Stimulated activated CD4-positive, alpha-beta T cell treated with anti-CD3 and anti-CD28 coated beads, TNF-alpha, amount 100 ng/mL, for 1 hour (primary cell): ENCODE data around the gene LRRC73.
A peak's percentile ranks its signal among the peaks of the same experiment; 100 is the strongest.
"Not testable (repeated sequence)": the region's sequence is repeated elsewhere in the genome, so short reads cannot be mapped to it uniquely, and the experiment has no call there.

Experiments used
- DNase-seq, 3 donors: peaks; one replicate each; pipeline ENCODE4 v3.0.0-alpha.2; 2020; ENCODE audit warnings: low read depth in 3 of 3, low spot score in 1 of 3

LRRC73 gene

DNA sequence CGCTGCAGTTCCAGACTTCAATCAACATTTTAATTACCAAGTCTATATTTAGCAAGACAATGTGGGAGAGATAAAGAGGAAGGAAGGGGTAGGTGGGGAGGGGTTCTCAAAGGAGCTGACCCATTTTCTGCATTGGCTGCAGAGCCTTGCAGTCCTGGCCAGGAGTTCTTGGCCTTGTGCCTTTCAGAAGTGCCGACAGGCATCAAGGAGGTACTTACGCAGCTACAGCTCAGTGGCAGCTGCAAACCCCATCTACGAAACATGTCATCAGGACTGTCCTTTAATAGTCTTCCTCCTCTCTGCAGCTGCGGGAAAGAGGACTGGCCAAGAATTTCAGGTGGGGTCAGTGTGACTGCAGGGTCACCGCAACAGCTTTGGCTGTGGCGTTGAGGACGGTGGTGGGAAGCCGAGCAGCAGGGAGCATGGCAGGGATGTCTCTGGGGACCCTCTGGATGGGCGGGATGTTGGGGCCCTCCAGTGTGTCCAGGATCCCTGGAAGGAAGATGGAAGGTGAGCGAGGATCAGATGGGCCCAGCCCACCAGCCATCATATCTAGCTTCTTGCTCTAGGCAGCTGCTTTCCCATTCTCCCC lies 1.8 kb upstream of the LRRC73 start:
- DNase-seq: no peak

GRCh38 chr6:43510827-43511163 lies 649 bp upstream of the LRRC73 start:
- DNase-seq: no peak

GRCh38 chr6:43509142-43509983 lies 783 bp downstream of the LRRC73 start:
- no peak for DNase-seq

DNA sequence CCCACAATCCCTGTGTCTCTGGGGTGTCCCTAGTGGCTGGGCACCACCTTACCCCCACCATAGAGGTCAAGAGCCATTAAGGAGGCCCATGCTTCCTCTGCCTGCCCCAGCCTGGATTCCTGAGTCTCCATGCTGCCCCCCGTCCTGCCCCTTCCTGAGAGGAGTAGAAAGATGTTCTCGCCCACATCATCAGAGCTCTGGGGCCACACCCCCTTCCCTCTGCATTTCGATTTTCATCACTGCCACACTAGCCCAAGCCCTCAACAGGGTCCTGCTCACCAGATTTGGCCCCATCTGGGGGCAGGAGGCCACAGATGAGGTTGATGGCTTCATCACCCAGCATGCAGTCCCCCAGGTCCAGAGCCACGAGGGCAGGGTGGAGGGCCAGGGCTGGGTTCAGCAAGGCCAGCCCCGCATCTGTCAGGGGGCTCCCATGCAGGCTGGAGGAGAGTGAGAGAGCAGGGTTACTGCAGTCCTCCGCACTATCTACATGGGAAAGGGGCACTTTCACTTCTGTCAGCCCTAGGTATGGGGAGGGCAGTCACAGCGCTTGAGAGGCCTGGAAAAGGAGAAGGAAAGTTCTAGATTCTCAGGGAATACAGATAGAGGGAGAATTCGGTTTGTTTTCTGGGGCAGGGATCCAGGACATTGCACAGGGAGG lies 1.5 kb downstream of the LRRC73 start:
- DNase-seq: no peak

DNA sequence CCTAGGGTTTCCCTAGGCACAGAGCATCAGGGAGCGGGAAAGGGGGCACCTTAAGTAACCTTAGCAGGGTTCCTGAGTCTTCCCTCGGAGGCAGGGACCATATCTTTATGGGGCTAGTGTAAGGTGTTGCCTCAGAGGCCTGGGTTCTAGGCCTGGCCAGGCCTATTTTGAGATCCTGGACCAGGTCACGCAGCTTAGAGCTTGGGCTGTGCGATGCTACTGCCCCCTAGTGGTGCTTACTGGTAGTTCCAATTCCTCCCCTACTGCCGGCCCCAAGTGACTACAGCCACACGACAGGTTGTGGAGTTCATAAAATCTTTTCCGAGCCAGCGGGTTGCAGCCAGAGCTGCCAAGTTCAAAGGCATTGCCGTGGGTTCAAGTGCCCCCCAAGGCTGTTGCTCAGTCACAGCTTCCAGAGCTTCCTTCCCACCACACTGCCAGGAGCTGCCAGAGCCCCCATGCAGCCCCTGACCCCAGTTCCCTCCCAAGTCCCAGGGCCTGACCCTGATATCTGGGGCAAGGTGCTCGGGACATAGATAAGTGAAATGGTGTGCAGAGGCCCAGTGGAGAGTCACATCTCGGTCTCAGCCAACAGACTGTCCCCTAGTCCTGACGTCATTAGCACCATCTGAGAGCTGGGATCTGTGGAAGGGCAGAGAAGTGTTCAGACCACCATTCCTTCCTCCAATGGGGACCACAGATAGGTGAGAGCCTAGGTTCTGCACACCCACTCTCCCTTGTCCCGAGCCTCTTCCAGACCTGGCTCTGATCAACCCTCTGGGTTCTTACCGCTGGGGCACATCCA lies 3.3 kb downstream of the LRRC73 start:
- DNase-seq: peak; percentile 42 to 65 (median 55)

DNA sequence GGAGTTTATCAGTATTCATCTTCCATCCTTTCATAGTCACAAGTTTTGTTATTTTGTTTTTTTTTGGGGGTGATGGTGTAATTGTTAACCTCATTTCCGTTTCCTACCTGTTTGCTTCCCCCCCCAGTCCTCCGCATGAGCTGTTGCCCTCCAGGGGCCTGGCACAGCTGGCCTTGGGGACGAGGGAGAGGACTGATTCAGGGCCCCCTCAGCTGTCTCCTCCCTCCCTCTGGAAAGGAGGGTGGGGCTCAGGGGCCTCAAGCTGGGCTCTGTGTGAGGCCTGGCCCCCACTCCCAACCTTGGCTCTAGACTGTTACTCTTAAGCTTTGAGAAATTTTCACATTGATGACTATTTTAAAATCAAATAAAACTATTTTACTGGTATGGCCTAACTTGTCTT lies 4.0 kb downstream of the LRRC73 start:
- DNase-seq: no peak

GRCh38 chr6:43505718-43506117 lies 4.4 kb downstream of the LRRC73 start:
- DNase-seq: no peak

DNA sequence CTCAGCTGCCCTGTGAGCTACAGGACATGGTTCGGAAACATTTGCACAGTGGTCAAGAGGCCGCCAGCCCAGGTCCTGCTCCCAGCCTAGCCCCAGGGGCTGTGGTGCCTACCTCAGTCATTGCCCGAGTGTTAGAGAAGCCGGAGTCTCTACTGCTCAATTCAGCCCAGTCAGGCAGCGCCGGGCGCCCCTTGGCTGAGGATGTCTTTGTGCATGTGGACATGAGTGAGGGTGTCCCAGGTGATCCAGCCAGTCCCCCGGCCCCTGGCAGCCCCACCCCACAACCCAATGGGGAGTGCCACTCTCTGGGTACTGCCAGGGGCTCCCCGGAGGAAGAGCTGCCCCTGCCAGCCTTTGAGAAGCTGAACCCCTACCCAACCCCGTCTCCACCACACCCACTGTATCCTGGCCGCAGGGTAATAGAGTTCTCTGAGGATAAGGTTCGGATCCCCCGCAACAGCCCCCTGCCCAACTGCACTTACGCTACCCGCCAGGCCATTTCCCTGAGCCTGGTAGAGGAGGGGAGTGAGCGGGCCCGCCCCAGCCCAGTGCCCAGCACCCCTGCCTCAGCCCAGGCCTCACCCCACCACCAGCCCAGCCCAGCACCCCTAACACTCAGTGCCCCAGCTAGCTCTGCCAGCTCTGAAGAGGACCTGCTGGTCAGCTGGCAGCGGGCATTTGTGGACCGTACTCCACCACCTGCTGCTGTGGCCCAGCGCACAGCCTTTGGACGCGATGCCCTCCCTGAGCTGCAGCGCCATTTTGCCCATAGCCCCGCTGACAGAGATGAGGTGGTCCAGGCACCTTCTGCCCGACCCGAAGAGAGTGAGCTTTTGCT lies 5.2 kb downstream of the LRRC73 start:
- no peak for DNase-seq

GRCh38 chr6:43503443-43503842 lies 6.7 kb downstream of the LRRC73 start:
- DNase-seq: no peak

GRCh38 chr6:43502666-43503065 lies 7.5 kb downstream of the LRRC73 start:
- no peak for DNase-seq

DNA sequence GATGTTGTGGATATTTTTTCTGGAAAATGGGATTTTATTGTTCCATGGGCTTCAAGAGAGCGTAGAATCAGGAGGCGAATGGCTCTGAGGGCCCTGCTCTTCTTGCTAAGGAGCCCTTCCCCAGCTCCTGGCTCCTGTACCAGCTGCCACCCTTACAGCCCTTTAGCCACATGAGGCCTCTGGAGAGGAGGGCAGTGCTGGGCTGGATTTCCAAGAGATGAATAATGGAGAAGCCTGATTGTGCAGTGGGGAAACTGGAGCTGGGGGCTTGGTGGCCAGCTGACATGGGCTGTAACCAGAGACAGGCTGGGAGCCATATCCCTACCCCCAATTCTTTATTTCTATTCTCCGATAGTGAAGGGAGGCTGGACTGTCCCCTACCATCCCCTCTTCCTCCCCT lies 9.2 kb downstream of the LRRC73 start:
- DNase-seq: no peak

DNA sequence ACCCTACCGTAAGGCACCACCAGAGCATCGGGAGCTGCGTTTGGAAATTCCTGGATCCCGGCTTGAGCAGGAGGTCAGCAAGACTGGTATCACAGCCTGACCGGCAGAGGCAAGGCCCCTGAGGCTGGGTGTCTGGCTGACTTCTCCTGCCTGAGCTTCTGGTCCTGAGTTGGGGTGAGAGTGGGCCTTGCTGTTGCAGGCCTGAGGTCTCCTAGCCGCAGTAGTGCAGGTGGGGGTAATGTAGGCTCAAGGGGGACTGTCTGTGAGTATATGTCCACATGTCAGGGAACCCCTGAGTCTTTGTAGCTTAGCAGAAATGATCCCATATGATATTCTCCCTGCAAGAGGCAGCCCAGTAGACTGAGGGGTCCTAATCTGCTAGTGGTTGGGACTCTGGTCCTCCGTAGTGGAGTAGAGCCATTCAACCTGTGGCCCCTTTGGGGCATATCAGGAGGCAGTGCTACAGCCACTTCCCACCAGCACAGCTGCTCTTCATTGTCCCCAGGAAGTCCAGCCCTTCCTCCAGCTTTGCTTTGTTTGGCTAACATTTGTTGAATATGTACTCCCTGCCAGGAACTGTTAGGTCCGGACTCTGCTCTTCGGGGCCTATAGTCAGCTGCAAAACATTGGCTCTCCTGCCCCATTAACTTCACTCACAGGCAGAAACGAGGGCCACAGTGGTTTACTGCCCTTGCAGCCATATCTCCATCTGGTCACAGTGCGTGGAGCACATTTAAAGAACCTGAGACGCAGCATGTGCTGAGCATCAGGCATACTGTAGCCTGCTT lies 10.9 kb downstream of the LRRC73 start:
- no peak for DNase-seq

DNA sequence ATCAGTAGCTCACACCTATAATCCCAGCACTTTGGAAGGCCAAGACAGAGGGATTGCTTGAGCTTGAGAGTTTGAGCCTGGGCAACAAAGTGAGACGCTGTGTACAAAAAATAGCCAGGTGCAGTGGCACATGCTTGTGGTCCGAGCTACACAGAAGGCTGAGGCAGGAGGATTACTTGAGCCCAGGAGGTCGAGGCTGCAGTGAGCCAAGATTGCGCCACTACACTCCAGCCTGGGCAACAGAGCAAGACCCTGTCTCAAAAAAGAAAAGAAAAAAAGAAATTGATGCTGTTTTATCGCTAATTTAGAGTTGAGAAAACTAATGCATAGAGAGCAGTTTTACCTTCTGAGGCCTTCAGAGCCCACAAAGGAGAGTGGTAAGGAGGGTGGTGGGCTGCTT lies 11.9 kb downstream of the LRRC73 start:
- DNase-seq: not testable (repeated sequence)

DNA sequence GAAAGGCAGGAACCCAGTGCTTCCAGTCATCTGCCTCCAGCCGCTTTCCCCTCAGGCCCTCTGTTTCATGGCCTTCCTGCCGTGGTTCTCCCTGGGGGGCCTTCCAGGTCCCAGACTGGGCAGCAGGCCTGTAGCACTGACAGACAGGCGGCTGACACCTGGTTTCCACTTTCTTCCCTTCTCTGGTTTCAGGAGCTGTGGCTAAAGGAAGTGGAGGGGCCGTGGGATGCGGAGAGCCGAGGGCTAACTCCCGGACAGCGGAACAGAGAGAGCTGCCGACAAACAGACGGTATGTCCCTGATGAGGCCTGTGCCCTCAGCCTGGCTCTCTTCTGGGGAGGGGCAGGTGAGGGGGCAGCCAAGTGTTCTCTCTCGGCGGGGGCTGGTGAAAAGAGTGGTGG lies 12.5 kb downstream of the LRRC73 start:
- DNase-seq: no peak

- no peak for DNase-seq
Measured at GRCh38 chr6:43497129-43497396, 13.1 kb downstream of the LRRC73 start.

DNA sequence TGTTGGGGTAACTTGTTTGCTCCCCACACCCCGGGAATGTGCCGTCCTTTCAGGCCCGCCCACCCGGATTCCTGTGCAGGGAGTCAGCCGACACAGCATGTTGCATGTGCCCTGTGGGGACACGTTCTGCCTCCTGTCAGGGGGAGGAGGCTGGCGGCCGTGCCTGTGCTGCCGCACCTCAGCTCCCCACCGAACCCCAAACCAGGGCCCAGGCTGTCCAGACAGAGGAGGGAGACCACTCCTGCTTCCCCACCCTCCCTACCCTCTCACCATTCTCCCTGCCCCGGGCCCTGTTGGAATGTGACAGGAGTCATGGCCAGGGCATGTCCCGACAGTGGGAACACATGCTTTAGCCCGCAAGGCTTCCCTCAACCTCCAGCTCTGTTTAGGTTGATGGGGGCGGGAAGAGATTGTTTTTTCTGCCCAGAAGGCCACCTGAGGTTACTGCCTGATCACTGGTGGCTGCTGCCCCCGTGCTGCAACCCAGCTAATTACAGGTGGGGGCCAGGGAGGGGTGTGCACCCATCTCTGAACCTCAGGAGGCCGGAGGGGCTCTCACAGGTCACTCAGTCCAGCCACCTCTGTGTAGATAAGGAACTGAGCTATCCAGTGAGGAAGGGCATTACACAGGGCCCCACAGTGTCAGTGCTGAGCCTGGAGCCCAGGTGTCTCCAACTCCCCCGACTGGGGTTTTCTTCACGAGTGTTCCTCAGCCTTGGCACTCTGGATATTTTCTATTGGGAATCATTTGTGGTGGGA lies 13.6 kb downstream of the LRRC73 start:
- DNase-seq: no peak

GRCh38 chr6:43495409-43495941 lies 14.7 kb downstream of the LRRC73 start:
- no peak for DNase-seq

GRCh38 chr6:43494766-43495165 lies 15.4 kb downstream of the LRRC73 start:
- no peak for DNase-seq

DNA sequence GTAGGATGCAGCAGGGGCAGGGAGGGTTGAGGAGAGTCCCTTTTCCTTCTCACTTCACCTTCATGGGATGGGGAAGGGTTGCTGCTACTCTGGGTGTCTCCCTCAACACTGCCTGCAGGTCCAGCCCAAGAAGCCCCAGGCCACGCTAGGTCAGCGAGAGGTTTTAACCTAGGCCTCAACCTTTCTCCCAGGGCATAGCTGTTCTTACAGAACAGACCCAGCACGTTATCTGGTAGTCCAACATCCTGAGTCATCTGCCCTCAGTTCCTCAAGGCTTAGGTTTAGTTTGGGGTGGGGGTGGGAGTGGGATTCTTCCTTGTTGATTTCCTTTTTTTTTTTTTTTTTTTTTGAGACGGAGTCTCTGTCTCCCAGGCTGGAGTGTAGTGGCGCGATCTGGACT lies 15.8 kb downstream of the LRRC73 start:
- no peak for DNase-seq
